Hepatocyte (in vitro differentiated cells): ENCODE data around the gene STK24.

Source experiments
- CTCF ChIP-seq: fragments of 200-600 bp; sonication (generic); IDR thresholded peaks from 2 replicates; pipeline ENCODE4 v1.5.1; 2016; ENCODE audit warnings: antibody characterized with exemption, mild to moderate bottlenecking; ENCODE audit not compliant: poor library complexity
- EZH2 ChIP-seq: fragments of 200-600 bp; sonication (generic); IDR thresholded peaks from 2 replicates; pipeline ENCODE4 v1.6.1; 2016; ENCODE audit warnings: antibody characterized with exemption, mild to moderate bottlenecking, borderline replicate concordance

DNA sequence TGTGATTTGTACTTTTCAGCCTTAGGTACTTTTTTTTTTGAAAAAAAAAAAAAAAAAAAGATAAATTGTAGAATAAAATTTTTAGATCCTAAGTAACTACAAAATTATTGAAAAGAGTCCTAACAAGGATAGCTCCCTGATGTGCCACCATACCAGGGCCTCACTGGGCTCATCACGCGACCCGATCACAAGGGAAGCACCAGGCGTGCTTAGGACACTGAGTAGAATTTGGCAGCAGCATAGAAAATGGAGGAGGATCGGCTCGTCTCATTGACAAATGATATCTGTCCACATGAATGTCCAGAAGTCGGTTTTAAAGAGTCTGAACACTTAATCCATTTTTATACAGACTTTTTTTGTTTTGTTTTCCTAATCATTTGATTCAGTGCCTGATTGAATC, 179.0 kb downstream of the STK24 start:
- no peak for TF ChIP-seq EZH2
- no peak for TF ChIP-seq CTCF
